ENCODE data around the gene GCK.

GCK gene

GRCh38 chr7:44155191-44156185 lies 33.8 kb downstream of the GCK start:
- no peak for DNase-seq (ENCODE audit: low read depth)

DNA sequence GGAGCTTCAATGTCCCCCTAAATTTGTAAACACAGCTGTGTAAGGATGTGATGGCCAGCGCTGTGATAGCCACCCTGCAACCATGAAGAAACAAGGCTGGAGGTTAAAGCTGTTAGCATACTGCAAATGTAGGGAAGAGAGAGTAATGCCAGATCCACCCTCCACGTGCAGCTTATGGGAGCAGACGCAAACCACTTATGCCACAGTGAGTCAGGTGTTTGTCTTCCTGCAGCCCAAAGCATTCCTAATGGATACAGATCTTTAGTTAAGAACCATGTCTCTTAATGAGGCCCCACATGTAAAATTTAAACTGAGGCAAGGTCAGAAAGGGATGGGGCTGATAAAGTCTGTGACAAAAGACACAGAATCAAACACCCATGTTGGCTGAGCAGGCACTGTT lies 34.5 kb downstream of the GCK start:
- DNase-seq (ENCODE audit: low read depth), result no peak

- DNase-seq (ENCODE audit: low read depth), result no peak
These were observed 35.3 kb downstream of the GCK start for GRCh38 chr7:44153948-44154335.

DNA sequence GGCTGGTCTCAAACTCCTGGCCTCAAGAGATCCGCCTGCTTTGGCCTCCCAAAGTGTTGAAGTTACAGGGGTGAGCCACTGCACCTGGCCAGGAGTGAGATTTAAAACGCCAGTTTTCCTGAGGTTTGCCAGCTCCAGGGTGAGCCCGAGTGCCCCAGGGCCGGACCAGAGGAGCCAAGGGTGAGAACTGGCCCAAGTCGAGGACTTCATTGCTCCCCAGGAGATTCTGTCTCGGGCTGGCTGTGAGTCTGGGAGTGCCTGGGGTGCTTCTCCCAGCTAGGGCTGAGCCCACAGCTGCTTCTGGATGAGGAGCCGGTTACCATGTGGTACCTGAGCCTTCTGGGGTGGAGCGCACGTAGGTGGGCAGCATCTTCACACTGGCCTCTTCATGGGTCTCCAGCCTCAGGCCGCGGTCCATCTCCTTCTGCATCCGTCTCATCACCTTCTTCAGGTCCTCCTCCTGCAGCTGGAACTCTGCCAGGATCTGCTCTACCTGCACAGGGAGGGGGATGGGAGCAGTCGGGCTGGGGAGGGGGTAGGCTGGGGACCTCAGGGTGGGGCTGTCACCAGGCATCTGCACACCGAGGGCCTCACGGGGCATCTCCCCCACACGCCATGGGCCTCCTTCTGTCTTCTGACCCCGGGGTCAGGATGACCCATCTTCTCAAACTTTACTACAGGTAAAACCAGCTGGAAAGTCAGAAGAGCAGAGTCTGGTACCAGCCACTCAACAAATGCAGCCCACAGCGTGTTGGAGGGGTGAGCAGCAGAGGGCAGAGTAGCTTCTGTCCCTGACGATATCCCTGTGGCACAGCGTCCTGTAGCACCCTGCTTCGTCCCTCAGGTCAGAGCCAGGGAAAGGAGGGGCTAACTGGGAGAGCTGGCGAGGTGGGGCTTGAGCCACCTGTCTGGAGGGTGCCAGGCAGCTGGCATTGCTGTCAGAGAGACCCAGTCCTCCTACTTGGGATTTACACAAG lies 36.0 kb downstream of the GCK start:
- DNase-seq (ENCODE audit: low read depth), result no peak

- DNase-seq (ENCODE audit: low read depth), result no peak
These were observed 37.3 kb downstream of the GCK start for GRCh38 chr7:44151956-44152355.

- DNase-seq (ENCODE audit: low read depth), result no peak
These were observed 38.0 kb downstream of the GCK start for GRCh38 chr7:44150966-44151941.

- no peak for DNase-seq (ENCODE audit: low read depth)
These were observed 38.8 kb downstream of the GCK start for GRCh38 chr7:44150466-44150832.

DNA sequence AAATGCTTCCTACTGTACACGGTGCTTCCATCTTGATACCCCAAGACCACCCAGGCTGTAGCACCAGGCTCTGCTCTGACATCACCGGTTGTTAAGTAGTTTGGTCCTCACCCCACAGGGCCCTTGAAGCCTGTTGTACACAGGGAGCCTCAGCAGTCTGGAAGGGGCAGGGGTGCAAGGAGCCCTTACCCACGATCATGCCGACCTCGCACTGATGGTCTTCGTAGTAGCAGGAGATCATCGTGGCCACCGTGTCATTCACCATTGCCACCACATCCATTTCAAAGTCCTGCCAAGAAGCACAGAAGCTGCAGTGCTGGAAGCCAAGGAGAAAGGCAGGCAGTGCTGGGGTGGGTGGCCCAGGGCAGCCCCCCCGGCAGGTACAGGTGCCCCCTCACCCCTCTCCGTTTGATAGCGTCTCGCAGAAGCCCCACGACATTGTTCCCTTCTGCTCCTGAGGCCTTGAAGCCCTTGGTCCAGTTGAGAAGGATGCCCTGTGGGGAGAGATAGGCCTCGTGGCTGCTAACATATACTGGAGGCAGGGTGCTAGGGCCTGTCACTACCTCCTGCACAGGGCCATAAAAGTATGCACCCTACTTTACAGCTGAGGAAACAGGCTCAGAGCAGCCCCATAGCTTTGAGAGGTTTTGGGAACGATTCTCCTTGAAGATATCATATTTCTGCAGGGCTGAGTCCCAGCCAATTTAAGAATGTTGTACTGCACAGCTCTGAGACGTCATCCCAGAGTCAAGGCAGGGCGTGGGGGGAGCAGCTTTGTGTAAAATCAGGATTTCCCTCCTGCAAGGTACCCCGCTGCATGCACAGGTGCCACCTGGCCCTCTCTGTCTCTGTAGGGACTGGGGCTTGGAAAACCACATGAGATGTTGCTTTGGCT lies 39.4 kb downstream of the GCK start:
- DNase-seq (ENCODE audit: low read depth), result no peak

- DNase-seq (ENCODE audit: low read depth), result no peak
These were observed 40.2 kb downstream of the GCK start for GRCh38 chr7:44148961-44149536.

DNA sequence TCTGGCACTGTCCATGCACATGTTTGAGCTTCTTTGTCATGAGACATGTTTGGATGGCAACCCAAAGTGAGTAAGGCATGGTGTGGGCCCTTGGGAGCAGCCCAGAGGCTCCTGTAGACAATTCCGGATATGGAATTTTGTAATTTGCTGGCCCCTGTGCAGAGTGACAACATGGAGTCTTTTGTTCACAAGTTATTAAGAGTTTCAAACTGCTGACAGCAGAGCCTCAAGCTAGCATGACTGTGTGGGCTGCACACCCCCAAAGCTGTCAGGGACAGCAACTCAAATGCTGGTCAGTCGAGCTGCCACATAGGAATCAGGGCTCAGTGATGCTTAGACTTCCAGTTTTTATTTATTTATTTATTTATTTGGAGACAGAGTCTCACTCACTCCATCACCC lies 41.1 kb downstream of the GCK start:
- no peak for DNase-seq (ENCODE audit: low read depth)

DNA sequence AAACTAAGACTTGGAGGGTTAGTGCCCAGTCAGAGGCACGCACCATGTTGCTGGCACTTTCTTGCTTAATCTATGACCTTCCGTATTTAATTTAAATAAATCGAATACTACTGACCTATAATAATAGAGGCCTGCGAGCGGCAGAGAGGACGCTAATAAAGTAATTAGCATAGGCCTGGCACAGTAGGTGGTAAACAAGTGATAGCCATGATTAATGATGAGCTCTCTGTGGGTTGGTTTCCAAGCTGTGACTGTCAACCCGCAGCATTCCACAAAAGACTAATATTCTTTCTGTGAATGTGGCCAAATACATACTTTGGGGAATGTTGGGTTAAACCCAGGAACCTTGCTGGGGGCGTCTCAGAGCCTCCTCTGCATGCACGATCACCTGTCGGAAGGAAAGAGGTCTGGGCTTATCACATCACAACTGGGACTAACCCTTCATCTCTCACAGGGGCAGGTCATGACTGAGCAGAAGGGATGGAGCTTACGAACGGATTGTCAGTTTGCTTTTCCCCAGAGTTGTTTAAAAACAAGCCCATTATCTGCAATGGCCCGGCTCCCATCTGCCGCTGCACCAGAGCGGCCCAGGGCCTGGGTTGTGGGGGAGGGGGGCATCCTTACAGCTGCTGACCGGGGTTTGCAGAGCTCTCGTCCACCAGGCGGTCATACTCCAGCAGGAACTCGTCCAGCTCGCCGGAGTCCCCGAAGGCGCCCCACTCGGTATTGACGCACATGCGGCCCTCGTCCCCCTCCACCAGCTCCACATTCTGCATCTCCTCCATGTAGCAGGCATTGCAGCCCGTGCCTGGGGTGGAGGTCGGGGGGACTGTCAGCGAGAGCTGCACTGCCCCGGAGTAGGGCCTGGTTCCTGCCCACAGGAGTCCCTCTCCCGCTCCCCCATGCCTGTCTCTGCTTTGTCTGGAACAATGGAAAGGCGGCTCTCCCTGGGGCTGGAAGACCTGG lies 41.9 kb downstream of the GCK start:
- DNase-seq (ENCODE audit: low read depth), result no peak

DNA sequence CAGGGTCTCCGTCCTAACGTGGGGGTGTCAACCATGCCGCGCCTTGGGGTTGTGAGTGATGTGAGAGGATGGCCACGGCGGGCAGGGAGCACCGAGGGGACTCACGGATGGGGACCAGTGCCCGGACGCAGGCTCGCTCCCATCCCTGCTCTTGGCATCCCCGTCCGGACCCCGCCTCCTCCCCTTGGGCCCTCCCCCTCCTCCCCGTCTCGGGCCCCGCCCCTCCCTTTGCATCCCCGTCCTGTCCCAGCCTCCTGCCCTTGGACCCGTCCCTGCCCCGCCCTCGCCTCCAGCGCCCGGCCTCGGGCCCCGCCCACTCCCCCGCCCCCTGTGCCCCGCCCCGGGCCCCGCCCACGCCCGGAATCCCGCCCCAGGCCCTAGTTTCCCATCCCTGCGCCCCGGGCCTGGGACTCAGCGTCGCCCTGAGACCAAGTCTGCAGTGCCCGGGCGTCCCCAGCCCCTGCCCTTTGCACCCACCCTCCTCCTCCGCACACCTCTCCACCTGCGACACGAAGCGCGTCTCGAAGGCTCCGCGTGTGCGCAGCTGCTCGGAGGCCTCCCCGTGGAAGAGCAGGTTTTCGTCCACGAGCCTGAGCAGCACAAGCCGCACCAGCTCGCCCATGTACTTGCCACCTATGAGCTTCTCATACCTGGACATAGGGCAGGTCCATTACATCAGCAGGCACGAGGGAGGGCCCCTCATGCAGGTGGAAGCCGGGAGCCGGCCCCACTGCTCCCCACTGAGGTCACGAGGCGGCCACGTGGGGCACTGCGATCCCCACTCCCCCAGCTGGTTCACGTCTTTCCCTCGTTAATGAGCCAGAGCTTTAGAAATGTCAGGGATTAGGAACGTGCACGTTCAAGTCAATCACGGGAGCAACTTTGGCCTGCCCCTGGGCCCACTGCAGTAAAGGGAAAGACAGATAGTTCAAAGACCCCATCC lies 43.0 kb downstream of the GCK start:
- no peak for DNase-seq (ENCODE audit: low read depth)

- no peak for DNase-seq (ENCODE audit: low read depth)
These were observed 43.7 kb downstream of the GCK start for GRCh38 chr7:44145479-44145968.

DNA sequence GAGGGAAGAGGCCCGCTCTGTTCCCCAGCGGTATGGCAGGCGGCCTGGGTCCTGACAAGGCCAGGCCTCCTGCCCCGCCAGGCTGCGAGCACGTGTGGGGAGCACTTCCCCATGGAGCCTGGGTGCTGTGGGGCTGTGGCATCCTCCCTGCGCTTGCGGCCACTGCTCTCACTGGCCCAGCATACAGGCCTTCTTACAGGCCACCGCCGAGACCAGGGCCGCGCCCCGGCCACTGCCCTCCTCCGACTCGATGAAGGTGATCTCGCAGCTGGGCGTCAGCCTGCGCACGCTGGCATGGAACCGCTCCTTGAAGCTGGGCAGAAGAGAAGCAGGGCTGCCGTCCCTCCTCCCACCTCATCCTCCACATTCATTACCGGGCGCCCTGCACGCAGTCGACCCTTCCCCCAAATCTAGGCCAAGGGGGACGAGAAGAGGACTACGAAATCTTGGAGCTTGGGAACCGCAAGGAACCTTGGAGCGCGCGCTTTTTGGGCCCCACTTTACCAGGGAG lies 44.2 kb downstream of the GCK start:
- DNase-seq (ENCODE audit: low read depth), result no peak

- DNase-seq (ENCODE audit: low read depth), result no peak
These were observed 44.7 kb downstream of the GCK start for GRCh38 chr7:44144426-44144967.

- DNase-seq (ENCODE audit: low read depth), result no peak
These were observed 45.5 kb downstream of the GCK start for GRCh38 chr7:44143646-44144250.

DNA sequence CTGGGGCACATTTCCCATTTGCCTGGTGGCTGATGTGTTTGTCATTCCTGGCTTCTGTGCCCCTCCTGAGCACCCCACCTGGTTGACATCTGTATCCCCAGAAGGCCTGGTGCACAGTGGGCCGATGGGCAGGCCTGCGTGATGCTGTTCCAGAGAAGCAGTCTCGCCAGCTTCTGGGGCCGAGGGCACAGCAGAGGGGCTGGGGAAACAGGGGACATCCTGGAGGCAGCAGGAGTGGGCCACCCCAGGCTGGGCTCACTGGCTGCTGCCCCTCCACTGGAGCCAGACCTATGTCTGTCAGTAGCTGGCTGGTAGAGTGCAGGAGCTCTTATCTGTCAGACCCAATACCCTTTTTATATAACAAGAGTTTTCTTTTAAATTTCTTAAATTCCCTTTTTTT lies 47.2 kb downstream of the GCK start:
- no peak for DNase-seq (ENCODE audit: low read depth)
